Spleen (tissue), 7 donors: ENCODE measurements around the gene CDC5L.

Experiments
- POLR2A ChIP-seq, 3 donors: fragments of 450-650 bp; IDR thresholded peaks; one replicate each; pipeline ENCODE4 v1.5.1; 2017; ENCODE audit warnings: antibody characterized with exemption in 3 of 3, mild to moderate bottlenecking in 1 of 3
- POLR2AphosphoS5 ChIP-seq, 3 donors: sonication (generic); formaldehyde crosslinking; IDR thresholded peaks; one replicate each; pipeline ENCODE4 v1.5.1; 2017; ENCODE audit warnings: antibody characterized with exemption in 3 of 3
- TF ChIP-seq, protein P1 (sequence below), 11 experiments: fragments of 200-600 bp in 7 of 11; fragments of 450-650 bp in 4 of 11; sonication (generic) in 4 of 11; IDR thresholded peaks in 8 of 11; conservative IDR thresholded peaks in 3 of 11; 1 replicate in 7 of 11; 2 replicates in 4 of 11; pipeline versions ENCODE4 v1.4.0 to v1.8.0; 2016 to 2021; ENCODE audit warnings: antibody characterized with exemption in 11 of 11, inconsistent platforms in 4 of 11, mild to moderate bottlenecking in 1 of 11
- donor health status: DM: no; HTN: no; CAD: no; lungs with moderate emphysema.
- donor health status: DM: no; HTN: no; CAD: no.
- donor health status: DM: no; HTN: no; CAD: no.

GRCh38 chr6:44431118-44431725, 43.7 kb downstream of the CDC5L start:
- TF ChIP-seq POLR2A (IDR thresholded peaks at IDR 0.05) (no peak), POLR2AphosphoS5 (IDR thresholded peaks at IDR 0.05) (no peak)
- TF ChIP-seq, protein P1, sequence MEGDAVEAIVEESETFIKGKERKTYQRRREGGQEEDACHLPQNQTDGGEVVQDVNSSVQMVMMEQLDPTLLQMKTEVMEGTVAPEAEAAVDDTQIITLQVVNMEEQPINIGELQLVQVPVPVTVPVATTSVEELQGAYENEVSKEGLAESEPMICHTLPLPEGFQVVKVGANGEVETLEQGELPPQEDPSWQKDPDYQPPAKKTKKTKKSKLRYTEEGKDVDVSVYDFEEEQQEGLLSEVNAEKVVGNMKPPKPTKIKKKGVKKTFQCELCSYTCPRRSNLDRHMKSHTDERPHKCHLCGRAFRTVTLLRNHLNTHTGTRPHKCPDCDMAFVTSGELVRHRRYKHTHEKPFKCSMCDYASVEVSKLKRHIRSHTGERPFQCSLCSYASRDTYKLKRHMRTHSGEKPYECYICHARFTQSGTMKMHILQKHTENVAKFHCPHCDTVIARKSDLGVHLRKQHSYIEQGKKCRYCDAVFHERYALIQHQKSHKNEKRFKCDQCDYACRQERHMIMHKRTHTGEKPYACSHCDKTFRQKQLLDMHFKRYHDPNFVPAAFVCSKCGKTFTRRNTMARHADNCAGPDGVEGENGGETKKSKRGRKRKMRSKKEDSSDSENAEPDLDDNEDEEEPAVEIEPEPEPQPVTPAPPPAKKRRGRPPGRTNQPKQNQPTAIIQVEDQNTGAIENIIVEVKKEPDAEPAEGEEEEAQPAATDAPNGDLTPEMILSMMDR (IDR thresholded peaks at IDR 0.05 in 8 of 11, conservative IDR thresholded peaks at IDR 0.05 in 3 of 11), result peak in 10 of 11 experiments; percentile 4 to 63 (median 49)
